ENCODE results near the gene GAL.

Gene GAL

GRCh38 chr11:68658661-68659060, 25.7 kb upstream of the GAL start:
- no peak for DNase-seq (ENCODE audit: low read depth)

GRCh38 chr11:68659158-68659921, 25.0 kb upstream of the GAL start:
- DNase-seq (ENCODE audit: low read depth): no peak

- DNase-seq (ENCODE audit: low read depth): no peak
Measured at GRCh38 chr11:68660066-68660810, 24.1 kb upstream of the GAL start.

- no peak for DNase-seq (ENCODE audit: low read depth)
Measured at GRCh38 chr11:68661014-68661413, 23.3 kb upstream of the GAL start.

- no peak for DNase-seq (ENCODE audit: low read depth)
Measured at GRCh38 chr11:68661697-68662603, 22.4 kb upstream of the GAL start.

GRCh38 chr11:68663482-68664010, 20.8 kb upstream of the GAL start:
- DNase-seq (ENCODE audit: low read depth): no peak

GRCh38 chr11:68664141-68664540, 20.2 kb upstream of the GAL start:
- no peak for DNase-seq (ENCODE audit: low read depth)

GRCh38 chr11:68664906-68665305, 19.4 kb upstream of the GAL start:
- no peak for DNase-seq (ENCODE audit: low read depth)

- DNase-seq (ENCODE audit: low read depth): no peak
Measured at GRCh38 chr11:68665436-68665835, 18.9 kb upstream of the GAL start.

GRCh38 chr11:68666849-68667248, 17.5 kb upstream of the GAL start:
- DNase-seq (ENCODE audit: low read depth): no peak

- DNase-seq (ENCODE audit: low read depth): no peak
Measured at GRCh38 chr11:68667511-68668500, 16.5 kb upstream of the GAL start.

GRCh38 chr11:68669301-68670090, 14.8 kb upstream of the GAL start:
- DNase-seq (ENCODE audit: low read depth): no peak

- DNase-seq (ENCODE audit: low read depth): no peak
Measured at GRCh38 chr11:68670208-68670992, 13.9 kb upstream of the GAL start.

GRCh38 chr11:68673306-68673945, 10.9 kb upstream of the GAL start:
- no peak for DNase-seq (ENCODE audit: low read depth)

GRCh38 chr11:68673991-68674390, 10.4 kb upstream of the GAL start:
- no peak for DNase-seq (ENCODE audit: low read depth)

- DNase-seq (ENCODE audit: low read depth): no peak
Measured at GRCh38 chr11:68674461-68674860, 9.9 kb upstream of the GAL start.

GRCh38 chr11:68677432-68677831, 6.9 kb upstream of the GAL start:
- DNase-seq (ENCODE audit: low read depth): no peak

- no peak for DNase-seq (ENCODE audit: low read depth)
Measured at GRCh38 chr11:68678031-68678441, 6.3 kb upstream of the GAL start.
